Measurements from ENCODE around the gene PPP1R18. TPM values are rescaled to one million over a fixed set of nuclear protein-coding genes. Genes with fewer than 3 reads are reported as not detected.
A peak's percentile ranks its signal among the peaks of the same experiment; 100 is the strongest.

The PPP1R18 gene
- total RNA-seq, 1 experiment from 2014 or later: 66.9 TPM

DNA sequence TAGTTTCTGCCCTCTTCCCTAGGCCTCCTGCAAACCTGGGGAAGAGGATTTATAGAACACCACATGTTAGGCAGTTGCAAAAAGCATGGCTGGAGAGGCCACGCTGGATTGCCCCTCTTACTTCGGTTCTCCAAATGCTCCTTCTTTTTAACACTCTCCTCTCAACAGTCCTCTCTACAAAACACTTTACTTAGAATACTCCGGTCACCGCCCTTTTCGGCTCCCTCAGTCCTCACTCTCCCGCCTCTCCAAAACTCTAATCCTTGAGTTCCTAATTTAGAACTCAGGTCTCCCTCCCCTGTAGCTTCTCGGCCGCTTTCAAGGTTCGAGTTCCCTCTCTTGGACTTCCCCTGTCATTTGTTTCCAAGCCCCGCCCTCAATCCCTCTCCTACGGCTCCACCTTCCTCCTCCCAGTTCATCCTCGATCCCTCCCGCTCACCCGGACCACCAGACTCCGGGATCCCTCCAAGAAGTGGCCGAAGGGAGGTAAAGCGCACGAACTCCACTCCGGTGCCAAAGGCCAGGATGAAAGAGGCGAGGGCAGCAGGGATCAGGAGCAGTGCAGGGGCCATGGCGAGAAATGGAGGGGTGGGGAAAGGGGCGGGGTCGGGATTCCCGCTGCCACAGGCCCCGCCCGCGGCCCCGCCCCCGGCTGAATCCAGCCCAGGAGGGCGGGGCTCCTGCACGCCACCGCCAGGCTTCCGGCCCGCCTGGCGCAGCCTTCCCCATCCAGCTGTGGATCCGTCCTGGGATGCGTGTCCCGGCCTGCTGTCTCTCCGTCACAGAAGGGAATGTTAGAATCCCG is 4.2 kb upstream of the PPP1R18 start, which contains the start of gene NRM:
Gene NRM, minus strand, starts transcription at position 582 of the 805 bp plus-strand sequence. Its CDS starts 10 bp downstream, at position 572.
- peak within 1 kb of the TSS; percentile 94 for H3K4me3 Mint-ChIP-seq (ENCODE audit: unreplicated experiment)
- intact Hi-C loops (cut with micrococcal nuclease): no loop called here
- no TSS peak for BruUV-seq (replicated peaks)
- DNase-seq (ENCODE audit: unreplicated experiment): peak; percentile 94
- CTCF ChIA-PET: interaction anchor here (0.6 to 5.5 kb wide), 6 partner anchors 11 to 149 kb away, joined by 3 to 62 read pairs (median 14); no protein-coding TSS in a partner anchor
- H3K4me1 Mint-ChIP-seq (ENCODE audit: insufficient read depth, unreplicated experiment): peaks cover 47% of the 10 kb centered on the region
- TF ChIP-seq, protein P1, sequence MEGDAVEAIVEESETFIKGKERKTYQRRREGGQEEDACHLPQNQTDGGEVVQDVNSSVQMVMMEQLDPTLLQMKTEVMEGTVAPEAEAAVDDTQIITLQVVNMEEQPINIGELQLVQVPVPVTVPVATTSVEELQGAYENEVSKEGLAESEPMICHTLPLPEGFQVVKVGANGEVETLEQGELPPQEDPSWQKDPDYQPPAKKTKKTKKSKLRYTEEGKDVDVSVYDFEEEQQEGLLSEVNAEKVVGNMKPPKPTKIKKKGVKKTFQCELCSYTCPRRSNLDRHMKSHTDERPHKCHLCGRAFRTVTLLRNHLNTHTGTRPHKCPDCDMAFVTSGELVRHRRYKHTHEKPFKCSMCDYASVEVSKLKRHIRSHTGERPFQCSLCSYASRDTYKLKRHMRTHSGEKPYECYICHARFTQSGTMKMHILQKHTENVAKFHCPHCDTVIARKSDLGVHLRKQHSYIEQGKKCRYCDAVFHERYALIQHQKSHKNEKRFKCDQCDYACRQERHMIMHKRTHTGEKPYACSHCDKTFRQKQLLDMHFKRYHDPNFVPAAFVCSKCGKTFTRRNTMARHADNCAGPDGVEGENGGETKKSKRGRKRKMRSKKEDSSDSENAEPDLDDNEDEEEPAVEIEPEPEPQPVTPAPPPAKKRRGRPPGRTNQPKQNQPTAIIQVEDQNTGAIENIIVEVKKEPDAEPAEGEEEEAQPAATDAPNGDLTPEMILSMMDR (IDR thresholded peaks at IDR 0.05; ENCODE audit: unreplicated experiment): no peak
- peak within 1 kb of the TSS; percentile 90 for H3K27ac Mint-ChIP-seq (ENCODE audit: low read depth, unreplicated experiment)
- POLR2A ChIA-PET: interaction anchor here (0.6 to 13.9 kb wide), 20 partner anchors 8 to 710 kb away, joined by 3 to 477 read pairs (median 7); partner anchors contain the start of genes ABCF1, DHX16, MDC1 and MRPS18B
- H3K36me3 Mint-ChIP-seq (ENCODE audit: insufficient read depth, unreplicated experiment): peaks cover 2% of the 10 kb centered on the region
- no peaks in the 10 kb centered on the region for H3K27me3 Mint-ChIP-seq (ENCODE audit: insufficient read depth, unreplicated experiment)
- H3K9me3 Mint-ChIP-seq (ENCODE audit: unreplicated experiment): no peaks in the 10 kb centered on the region

DNA sequence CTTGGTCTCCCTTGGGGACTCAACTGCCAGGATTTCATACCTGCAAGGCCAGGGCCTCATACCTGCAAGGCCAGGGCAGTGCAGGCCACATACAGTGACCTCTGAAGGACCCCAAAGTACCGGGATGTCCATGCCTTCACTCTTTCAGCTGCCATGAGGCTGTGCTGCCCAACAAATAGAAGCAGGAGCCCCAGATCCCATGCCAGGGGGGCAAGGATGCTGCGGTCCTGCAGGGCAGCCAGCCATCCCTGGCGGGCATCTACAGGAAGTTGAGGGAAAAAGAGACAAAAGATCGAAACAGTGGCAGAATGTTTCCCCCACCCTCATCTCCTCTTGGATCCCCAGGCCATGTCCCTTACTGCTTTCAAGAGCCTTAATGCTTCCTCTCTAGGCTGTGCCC is 3.5 kb upstream of the PPP1R18 start:
- TF ChIP-seq, protein P1 (IDR thresholded peaks at IDR 0.05; ENCODE audit: unreplicated experiment): no peak
- CTCF ChIA-PET: interaction anchor here (0.7 to 5.5 kb wide), 5 partner anchors 11 to 378 kb away, joined by 3 to 62 read pairs (median 24); no protein-coding TSS in a partner anchor
- POLR2A ChIA-PET: interaction anchor here (0.8 to 13.9 kb wide), 14 partner anchors 8 to 711 kb away, joined by 3 to 477 read pairs (median 8); partner anchors contain the start of genes ABCF1, DHX16, MDC1 and MRPS18B

GRCh38 chr6:30689022-30689865 is 2.8 kb upstream of the PPP1R18 start:
- no peaks in the 10 kb centered on the region for H3K9me3 Mint-ChIP-seq (ENCODE audit: unreplicated experiment)
- TF ChIP-seq, protein P1 (IDR thresholded peaks at IDR 0.05; ENCODE audit: unreplicated experiment): no peak
- H3K27me3 Mint-ChIP-seq (ENCODE audit: insufficient read depth, unreplicated experiment): no peaks in the 10 kb centered on the region
- H3K4me3 Mint-ChIP-seq (ENCODE audit: unreplicated experiment): peak overlapping the region; percentile 94
- no TSS peak for BruUV-seq (replicated peaks)
- POLR2A ChIA-PET: interaction anchor here (0.8 to 13.9 kb wide), 5 partner anchors 8 to 132 kb away, joined by 3 to 477 read pairs (median 17); partner anchors contain the start of genes DHX16, FLOT1, MDC1 and PRR3
- intact Hi-C loops (cut with micrococcal nuclease): loop anchor here (5.0 kb wide), 1 partner anchor 133 kb away; no protein-coding TSS in a partner anchor
- CTCF ChIA-PET: interaction anchor here (0.6 to 5.5 kb wide), 9 partner anchors 10 to 379 kb away, joined by 3 to 62 read pairs (median 3); partner anchors contain the start of genes DHX16 and VARS2
- H3K36me3 Mint-ChIP-seq (ENCODE audit: insufficient read depth, unreplicated experiment): peaks cover 13% of the 10 kb centered on the region
- no peak for DNase-seq (ENCODE audit: unreplicated experiment)
- H3K4me1 Mint-ChIP-seq (ENCODE audit: insufficient read depth, unreplicated experiment): peaks cover 51% of the 10 kb centered on the region
- H3K27ac Mint-ChIP-seq (ENCODE audit: low read depth, unreplicated experiment): peak overlapping the region; percentile 80

More for the DNA sequence above, 3.5 kb upstream of the PPP1R18 start:
- Mint-ChIP-seq H3K4me1 (ENCODE audit: insufficient read depth, unreplicated experiment) (peaks cover 50% of the 10 kb centered on the region), H3K4me3 (ENCODE audit: unreplicated experiment) (peak overlapping the region; percentile 94), H3K27ac (ENCODE audit: low read depth, unreplicated experiment) (peak overlapping the region; percentile 90), H3K27me3 (ENCODE audit: insufficient read depth, unreplicated experiment) (no peaks in the 10 kb centered on the region), H3K36me3 (ENCODE audit: insufficient read depth, unreplicated experiment) (peaks cover 8% of the 10 kb centered on the region), H3K9me3 (ENCODE audit: unreplicated experiment) (no peaks in the 10 kb centered on the region)
- no peak for DNase-seq (ENCODE audit: unreplicated experiment)
- BruUV-seq (replicated peaks): no TSS peak
- intact Hi-C loops (cut with micrococcal nuclease): loop anchor here (5.0 kb wide), 1 partner anchor 132 kb away; no protein-coding TSS in a partner anchor

Measured in MCF 10A (cell line).